BE2C (cell line): ENCODE data around the gene ARHGAP31.
"Not testable (repeated sequence)": the region's sequence is repeated elsewhere in the genome, so short reads cannot be mapped to it uniquely, and the experiment has no call there.

ENCODE experiments used
- DNase-seq: peaks from one replicate; pipeline ENCODE4 v3.0.0-alpha.2; 2020
- H3K27me3 ChIP-seq: fragments of 250-450 bp; sonication (Bioruptor Pico); 2 replicates; pipeline ENCODE4 v1.5.1; 2020; ENCODE audit warnings: mild to moderate bottlenecking
- H3K36me3 ChIP-seq: fragments of 250-450 bp; sonication (Bioruptor Pico); 2 replicates; pipeline ENCODE4 v1.5.1; 2020; ENCODE audit warnings: mild to moderate bottlenecking
- H3K4me1 ChIP-seq: fragments of 250-450 bp; sonication (Bioruptor Pico); 2 replicates; pipeline ENCODE4 v1.5.1; 2020
- H3K4me3 ChIP-seq: 2 replicates; pipeline ENCODE4 v1.5.1; 2011; ENCODE audit warnings: low read depth, low read length
- H3K9me3 ChIP-seq: fragments of 250-450 bp; sonication (Bioruptor Pico); 2 replicates; pipeline ENCODE4 v1.5.1; 2020
- CTCF ChIP-seq: IDR thresholded peaks from 2 replicates; pipeline ENCODE4 v1.5.1; 2012; ENCODE audit warnings: mild to moderate bottlenecking, low read depth, low read length

The ARHGAP31 gene

GRCh38 chr3:119330858-119331257, 36.7 kb downstream of the ARHGAP31 start:
- no peak for TF ChIP-seq CTCF
- no peak for DNase-seq
- H3K4me1 ChIP-seq: peaks cover 18% of the 10 kb centered on the region
- H3K4me3 ChIP-seq: no peak overlapping the region
- H3K27me3 ChIP-seq: no peaks in the 10 kb centered on the region
- no peaks in the 10 kb centered on the region for H3K9me3 ChIP-seq
- no peaks in the 10 kb centered on the region for H3K36me3 ChIP-seq

GRCh38 chr3:119331661-119332060, 37.5 kb downstream of the ARHGAP31 start:
- no peaks in the 10 kb centered on the region for H3K27me3 ChIP-seq
- H3K9me3 ChIP-seq: no peaks in the 10 kb centered on the region
- H3K4me3 ChIP-seq: no peak overlapping the region
- no peak for TF ChIP-seq CTCF
- DNase-seq: no peak
- H3K36me3 ChIP-seq: no peaks in the 10 kb centered on the region
- H3K4me1 ChIP-seq: peaks cover 18% of the 10 kb centered on the region

- H3K9me3 ChIP-seq: peaks cover 5% of the 10 kb centered on the region; the same call in 1 of the 2 replicates
- H3K4me3 ChIP-seq: no peak overlapping the region
- H3K36me3 ChIP-seq: no peaks in the 10 kb centered on the region
- H3K27me3 ChIP-seq: no peaks in the 10 kb centered on the region
- no peak for TF ChIP-seq CTCF
- DNase-seq: peak; percentile 13
- peaks cover 18% of the 10 kb centered on the region for H3K4me1 ChIP-seq
Measured at GRCh38 chr3:119333773-119334509, 39.8 kb downstream of the ARHGAP31 start.

- peaks cover 16% of the 10 kb centered on the region for H3K4me1 ChIP-seq
- no peaks in the 10 kb centered on the region for H3K27me3 ChIP-seq
- DNase-seq: no peak
- peaks cover 5% of the 10 kb centered on the region; the same call in 1 of the 2 replicates for H3K9me3 ChIP-seq
- no peaks in the 10 kb centered on the region for H3K36me3 ChIP-seq
- no peak for TF ChIP-seq CTCF
- no peak overlapping the region for H3K4me3 ChIP-seq
Measured at GRCh38 chr3:119336823-119337222, 42.6 kb downstream of the ARHGAP31 start.

GRCh38 chr3:119337407-119337806, 43.2 kb downstream of the ARHGAP31 start:
- peaks cover 11% of the 10 kb centered on the region for H3K4me1 ChIP-seq
- not testable (repeated sequence) for H3K9me3 ChIP-seq, DNase-seq

GRCh38 chr3:119338754-119339153, 44.6 kb downstream of the ARHGAP31 start:
- Histone ChIP-seq H3K27me3 (no peaks in the 10 kb centered on the region), H3K36me3 (no peaks in the 10 kb centered on the region), H3K4me1 (peaks cover 7% of the 10 kb centered on the region), H3K4me3 (no peak overlapping the region), H3K9me3 (peaks cover 5% of the 10 kb centered on the region; the same call in 1 of the 2 replicates)
- DNase-seq: no peak
- no peak for TF ChIP-seq CTCF

More at GRCh38 chr3:119337407-119337806, 43.2 kb downstream of the ARHGAP31 start:
- not testable (repeated sequence) for H3K27me3 ChIP-seq, H3K36me3 ChIP-seq, H3K4me3 ChIP-seq
